ENCODE results near the gene TTLL11.
"Not testable (repeated sequence)": the region's sequence is repeated elsewhere in the genome, so short reads cannot be mapped to it uniquely, and the experiment has no call there.

Gene TTLL11

GRCh38 chr9:122084026-122084675, 9.0 kb downstream of the TTLL11 start:
- DNase-seq (ENCODE audit: low spot score in 2 of 2) (no peak), ATAC-seq (no peak)
- Mint-ChIP-seq H3K36me3 (no peaks in the 10 kb centered on the region), H3K9me3 (no peaks in the 10 kb centered on the region), H3K4me1 (peaks cover 9% of the 10 kb centered on the region), H3K27ac (no peak overlapping the region), H3K4me3 (no peak overlapping the region)

- no peak for DNase-seq (ENCODE audit: low spot score in 2 of 2)
These were observed 12.1 kb downstream of the TTLL11 start for GRCh38 chr9:122080986-122081385.

GRCh38 chr9:122078557-122078956, 14.6 kb downstream of the TTLL11 start:
- DNase-seq (ENCODE audit: low spot score in 2 of 2) (no peak), ATAC-seq (no peak)
- Mint-ChIP-seq H3K36me3 (no peaks in the 10 kb centered on the region), H3K4me1 (peaks cover 8% of the 10 kb centered on the region), H3K9me3 (peaks cover 11% of the 10 kb centered on the region), H3K27ac (no peak overlapping the region), H3K4me3 (no peak overlapping the region)

More at GRCh38 chr9:122080986-122081385, 12.1 kb downstream of the TTLL11 start:
- no peak for ATAC-seq
- peaks cover 11% of the 10 kb centered on the region for H3K9me3 Mint-ChIP-seq
- no peak overlapping the region for H3K27ac Mint-ChIP-seq
- no peak overlapping the region for H3K4me3 Mint-ChIP-seq
- peaks cover 9% of the 10 kb centered on the region for H3K4me1 Mint-ChIP-seq
- H3K36me3 Mint-ChIP-seq, result no peaks in the 10 kb centered on the region

GRCh38 chr9:122076773-122077172, 16.3 kb downstream of the TTLL11 start:
- H3K36me3 Mint-ChIP-seq, result no peaks in the 10 kb centered on the region
- ATAC-seq, result no peak
- H3K4me1 Mint-ChIP-seq, result no peaks in the 10 kb centered on the region
- no peak for DNase-seq (ENCODE audit: low spot score in 2 of 2)
- H3K4me3 Mint-ChIP-seq, result no peak overlapping the region
- H3K27ac Mint-ChIP-seq, result no peak overlapping the region
- H3K9me3 Mint-ChIP-seq, result peaks cover 11% of the 10 kb centered on the region

GRCh38 chr9:122076117-122076516, 17.0 kb downstream of the TTLL11 start:
- ATAC-seq (no peak), DNase-seq (ENCODE audit: low spot score in 2 of 2) (no peak)
- no peaks in the 10 kb centered on the region for H3K4me1 Mint-ChIP-seq
- H3K4me3 Mint-ChIP-seq, result no peak overlapping the region
- H3K36me3 Mint-ChIP-seq, result no peaks in the 10 kb centered on the region
- H3K9me3 Mint-ChIP-seq, result peaks cover 11% of the 10 kb centered on the region
- no peak overlapping the region for H3K27ac Mint-ChIP-seq

- ATAC-seq (no peak), DNase-seq (ENCODE audit: low spot score in 2 of 2) (no peak)
- H3K4me3 Mint-ChIP-seq, result no peak overlapping the region
- H3K27ac Mint-ChIP-seq, result no peak overlapping the region
- no peaks in the 10 kb centered on the region for H3K36me3 Mint-ChIP-seq
- peaks cover 11% of the 10 kb centered on the region for H3K9me3 Mint-ChIP-seq
- no peaks in the 10 kb centered on the region for H3K4me1 Mint-ChIP-seq
These were observed 17.7 kb downstream of the TTLL11 start for GRCh38 chr9:122075135-122076030.

GRCh38 chr9:122071715-122072114, 21.4 kb downstream of the TTLL11 start:
- DNase-seq (ENCODE audit: low spot score in 2 of 2), result no peak
- no peak for ATAC-seq
- Mint-ChIP-seq H3K4me3 (no peak overlapping the region), H3K27ac (peak overlapping the region; percentile 29), H3K36me3 (no peaks in the 10 kb centered on the region), H3K9me3 (no peaks in the 10 kb centered on the region), H3K4me1 (peaks cover 3% of the 10 kb centered on the region)

GRCh38 chr9:122070728-122071515, 22.2 kb downstream of the TTLL11 start:
- Mint-ChIP-seq H3K36me3 (no peaks in the 10 kb centered on the region), H3K27ac (no peak overlapping the region), H3K9me3 (no peaks in the 10 kb centered on the region), H3K4me3 (no peak overlapping the region), H3K4me1 (peaks cover 11% of the 10 kb centered on the region)
- ATAC-seq, result no peak
- no peak for DNase-seq (ENCODE audit: low spot score in 2 of 2)

GRCh38 chr9:122066680-122067079, 26.4 kb downstream of the TTLL11 start:
- H3K9me3 Mint-ChIP-seq; ATAC-seq; DNase-seq (ENCODE audit: low spot score in 2 of 2); H3K36me3 Mint-ChIP-seq; H3K27ac Mint-ChIP-seq; H3K4me3 Mint-ChIP-seq: not testable (repeated sequence)
- H3K4me1 Mint-ChIP-seq, result peaks cover 15% of the 10 kb centered on the region

GRCh38 chr9:122065923-122066629, 27.0 kb downstream of the TTLL11 start:
- no peaks in the 10 kb centered on the region for H3K9me3 Mint-ChIP-seq
- ATAC-seq, result no peak
- H3K4me1 Mint-ChIP-seq, result peaks cover 15% of the 10 kb centered on the region
- H3K27ac Mint-ChIP-seq, result no peak overlapping the region
- H3K36me3 Mint-ChIP-seq, result no peaks in the 10 kb centered on the region
- no peak for DNase-seq (ENCODE audit: low spot score in 2 of 2)
- H3K4me3 Mint-ChIP-seq, result no peak overlapping the region

- ATAC-seq (no peak), DNase-seq (ENCODE audit: low spot score in 2 of 2) (no peak)
- Mint-ChIP-seq H3K36me3 (no peaks in the 10 kb centered on the region), H3K27ac (no peak overlapping the region), H3K4me1 (no peaks in the 10 kb centered on the region), H3K4me3 (no peak overlapping the region), H3K9me3 (no peaks in the 10 kb centered on the region)
These were observed 32.6 kb downstream of the TTLL11 start for GRCh38 chr9:122060481-122060880.

- DNase-seq (ENCODE audit: low spot score in 2 of 2) (no peak), ATAC-seq (no peak)
- H3K27ac Mint-ChIP-seq, result no peak overlapping the region
- H3K4me1 Mint-ChIP-seq, result peaks cover 2% of the 10 kb centered on the region
- H3K4me3 Mint-ChIP-seq, result no peak overlapping the region
- no peaks in the 10 kb centered on the region for H3K9me3 Mint-ChIP-seq
- no peaks in the 10 kb centered on the region for H3K36me3 Mint-ChIP-seq
These were observed 33.2 kb downstream of the TTLL11 start for GRCh38 chr9:122059955-122060324.

GRCh38 chr9:122059214-122059954, 33.7 kb downstream of the TTLL11 start:
- H3K4me3 Mint-ChIP-seq, result no peak overlapping the region
- no peak overlapping the region for H3K27ac Mint-ChIP-seq
- H3K36me3 Mint-ChIP-seq, result no peaks in the 10 kb centered on the region
- H3K4me1 Mint-ChIP-seq, result peaks cover 8% of the 10 kb centered on the region
- no peak for ATAC-seq
- H3K9me3 Mint-ChIP-seq, result no peaks in the 10 kb centered on the region
- DNase-seq (ENCODE audit: low spot score in 2 of 2), result no peak

GRCh38 chr9:122058709-122059108, 34.4 kb downstream of the TTLL11 start:
- Mint-ChIP-seq H3K9me3 (no peaks in the 10 kb centered on the region), H3K4me3 (no peak overlapping the region), H3K4me1 (peaks cover 8% of the 10 kb centered on the region), H3K36me3 (no peaks in the 10 kb centered on the region), H3K27ac (no peak overlapping the region)
- DNase-seq (ENCODE audit: low spot score in 2 of 2) (no peak), ATAC-seq (no peak)

All from stimulated activated effector memory CD8-positive, alpha-beta T cell treated with anti-CD3 and anti-CD28 coated beads, Interleukin-12 subunit alpha, Interleukin-12 subunit beta, amount 100 ng/mL, for 72 hours (primary cell).